Globus pallidus (tissue), 1 donor: ENCODE data around the gene ZNF337.
"Not testable (repeated sequence)": the region's sequence is repeated elsewhere in the genome, so short reads cannot be mapped to it uniquely, and the experiment has no call there.

Experiments used
- DNase-seq: peaks from one replicate; pipeline ENCODE4 v3.0.0-alpha.2; 2015; ENCODE audit warnings: low spot score

Gene ZNF337

DNA sequence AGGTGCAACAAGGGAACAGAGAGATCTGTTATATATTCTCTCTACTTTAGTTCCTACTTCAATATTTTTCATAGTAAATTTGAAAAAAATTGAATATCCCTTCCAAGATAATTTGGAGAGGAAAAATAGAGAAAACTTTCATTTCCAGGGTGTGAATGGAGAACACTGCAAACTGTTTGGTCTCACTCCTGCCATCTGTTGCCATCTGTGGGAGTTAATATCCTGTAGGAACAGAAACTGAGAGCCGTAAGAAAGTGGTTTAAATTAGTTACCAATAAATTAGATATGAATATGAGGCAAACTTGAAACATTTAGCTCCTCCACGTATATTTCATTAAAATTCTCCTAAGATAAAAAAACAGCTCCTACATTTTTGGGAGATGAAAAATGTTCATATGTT, 4.2 kb downstream of the ZNF337 start:
- DNase-seq, result no peak

DNA sequence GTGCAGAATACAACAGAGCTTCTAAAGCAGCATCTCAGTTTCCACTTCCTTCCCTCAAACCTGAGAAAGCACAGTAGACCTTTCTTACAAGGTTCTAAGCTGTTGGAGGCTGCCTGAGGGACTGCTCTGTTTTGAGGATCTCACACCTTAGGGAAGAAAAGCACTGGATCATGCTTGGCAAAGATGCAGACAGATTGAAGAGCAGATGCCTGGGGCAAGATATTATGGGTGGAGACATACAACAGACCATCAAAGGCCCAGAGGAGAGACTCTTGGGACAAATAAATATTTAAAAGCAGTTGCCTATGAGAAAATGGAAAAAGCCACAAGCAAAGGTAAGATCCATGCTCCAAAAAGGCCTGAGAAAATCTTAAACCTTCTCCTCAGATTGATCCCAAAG, 6.2 kb downstream of the ZNF337 start:
- no peak for DNase-seq

GRCh38 chr20:25686081-25687067, 10.3 kb downstream of the ZNF337 start:
- DNase-seq, result no peak

DNA sequence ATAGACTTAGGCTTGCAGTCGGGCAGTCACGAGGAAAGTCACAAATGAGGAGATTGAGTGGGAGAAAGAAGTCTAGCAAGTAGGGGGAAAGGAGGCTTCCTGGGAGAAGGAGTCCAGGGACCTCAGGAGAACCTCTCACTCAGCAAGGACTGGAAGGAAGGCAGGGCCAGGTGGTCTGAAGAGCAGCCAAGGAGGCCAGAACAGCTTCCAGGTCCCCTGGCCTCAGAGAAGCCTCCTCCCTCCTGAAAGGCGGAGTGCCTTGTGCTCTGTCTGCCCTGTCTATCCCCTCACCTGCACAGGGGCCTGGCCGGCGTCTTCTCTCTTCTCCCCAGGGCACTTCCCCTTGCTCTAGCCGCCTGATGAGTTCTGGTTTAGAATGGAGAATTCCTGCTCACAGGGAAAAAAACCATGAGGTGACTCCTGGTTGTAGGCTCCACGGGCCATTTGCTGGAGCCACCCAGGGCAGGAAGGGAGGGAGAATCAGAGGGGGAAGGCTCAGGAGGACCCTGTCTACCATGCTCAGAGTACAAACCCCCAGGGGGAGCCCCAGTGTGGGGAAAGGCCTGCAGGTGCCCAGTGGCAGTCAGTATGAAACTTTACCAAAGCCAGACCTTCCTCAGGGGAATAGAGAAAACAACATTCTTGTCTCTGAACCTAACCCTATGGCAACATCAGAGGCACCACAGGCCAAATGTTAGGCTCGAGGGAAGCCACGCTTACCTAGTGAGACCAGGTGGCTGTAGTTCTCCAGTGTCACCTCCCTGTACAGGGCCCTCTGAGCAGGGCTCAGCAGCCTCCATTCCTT, 11.2 kb downstream of the ZNF337 start:
- no peak for DNase-seq

DNA sequence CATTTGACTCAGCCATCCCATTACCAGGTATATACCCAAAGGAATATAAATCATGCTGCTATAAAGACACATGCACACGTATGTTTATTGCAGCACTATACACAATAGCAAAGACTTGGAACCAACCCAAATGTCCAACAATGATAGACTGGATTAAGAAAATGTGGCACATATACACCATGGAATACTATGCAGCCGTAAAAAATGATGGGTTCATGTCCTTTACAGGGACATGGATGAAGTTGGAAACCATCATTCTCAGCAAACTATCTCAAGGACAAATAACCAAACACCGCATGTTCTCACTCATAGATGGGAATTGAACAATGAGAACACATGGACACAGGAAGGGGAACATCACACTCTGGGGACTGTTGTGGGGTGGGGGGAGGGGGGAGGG, 12.8 kb downstream of the ZNF337 start:
- not testable (repeated sequence) for DNase-seq

DNA sequence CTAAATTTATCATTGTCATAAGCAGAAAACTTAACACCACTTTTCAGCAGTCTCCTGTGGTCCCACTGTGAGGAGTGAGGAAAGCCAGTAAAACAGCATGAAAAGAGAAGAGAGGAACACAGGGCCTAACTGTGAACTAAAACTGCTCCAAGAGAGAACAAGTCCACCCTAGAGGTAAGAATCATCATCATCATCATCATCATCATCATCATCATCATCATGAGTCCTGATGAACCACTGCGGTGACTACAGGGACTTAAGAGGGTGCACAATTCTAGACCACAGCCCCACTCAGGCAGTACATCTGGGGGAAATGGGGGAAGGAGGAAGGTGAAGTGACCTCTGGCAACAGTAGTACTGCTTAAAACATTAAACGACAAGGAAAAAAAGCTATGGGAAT, 13.6 kb downstream of the ZNF337 start:
- DNase-seq, result no peak

DNA sequence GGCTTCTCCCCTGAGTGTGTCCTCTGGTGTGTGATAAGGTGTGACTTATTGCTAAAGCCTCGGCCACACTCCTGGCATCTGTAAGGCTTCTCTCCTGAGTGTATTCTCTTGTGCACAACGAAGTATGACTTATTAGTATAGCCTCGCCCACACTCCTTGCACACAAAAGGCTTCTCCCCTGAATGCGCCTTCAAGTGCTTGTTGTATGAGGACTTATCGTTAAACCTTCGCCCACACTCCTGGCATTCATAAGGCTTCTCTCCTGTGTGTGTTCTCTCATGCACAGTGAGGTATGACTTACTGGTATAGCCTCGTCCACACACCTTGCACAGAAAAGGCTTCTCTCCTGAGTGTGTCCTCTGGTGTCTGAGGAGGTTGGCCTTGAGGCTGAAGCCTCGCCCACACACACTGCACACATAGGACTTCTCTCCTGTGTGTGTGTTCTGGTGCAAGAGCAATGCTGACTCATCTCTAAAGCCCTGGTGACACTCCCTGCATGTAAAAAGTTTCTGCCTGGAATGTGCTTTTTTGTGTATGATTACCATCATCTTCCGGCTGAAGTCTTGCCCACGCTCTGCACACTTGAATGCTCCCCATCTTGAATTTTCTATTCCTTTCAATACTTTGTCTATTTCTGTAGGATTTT, 20.4 kb downstream of the ZNF337 start:
- no peak for DNase-seq

DNA sequence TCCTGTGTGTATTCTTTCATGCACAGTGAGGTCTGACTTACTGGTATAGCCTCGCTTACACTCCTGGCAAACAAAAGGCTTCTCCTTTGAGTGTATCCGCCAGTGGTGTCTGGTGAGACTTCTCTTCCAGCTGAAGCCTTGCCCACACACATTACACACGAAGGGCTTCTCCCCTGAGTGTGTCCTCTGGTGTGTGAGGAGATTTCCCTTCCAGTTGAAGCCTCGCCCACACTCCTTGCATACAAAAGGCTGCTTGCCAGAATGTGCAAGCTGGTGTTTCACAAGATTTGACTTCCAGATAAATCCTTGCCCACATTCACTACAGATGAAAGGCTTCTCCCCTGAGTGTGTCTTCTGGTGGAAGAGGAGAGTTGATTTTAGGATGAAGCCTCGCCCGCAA, 21.5 kb downstream of the ZNF337 start:
- no peak for DNase-seq

- DNase-seq, result no peak
Measured at GRCh38 chr20:25672659-25673235, 23.9 kb downstream of the ZNF337 start.

- DNase-seq, result no peak
Measured at GRCh38 chr20:25669826-25670422, 26.7 kb downstream of the ZNF337 start.

DNA sequence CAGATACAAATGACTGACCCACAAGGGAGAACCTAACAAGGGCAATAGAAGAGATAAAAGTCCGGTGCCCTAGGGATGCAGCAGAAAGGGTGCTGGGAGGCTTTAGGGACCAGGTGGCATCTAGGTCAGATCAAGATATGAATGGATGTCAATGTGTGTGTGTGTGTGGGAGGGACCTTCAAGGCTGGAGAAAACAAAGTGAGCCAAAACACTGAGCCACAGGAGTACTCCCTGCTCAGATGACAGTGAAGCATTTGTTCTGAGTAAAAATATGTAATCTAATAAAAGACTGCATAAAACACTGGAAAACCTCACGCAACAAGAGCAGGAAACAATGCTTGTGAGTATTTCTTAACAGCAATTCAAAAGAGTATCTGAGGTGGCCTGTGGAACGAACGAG, 28.2 kb downstream of the ZNF337 start:
- DNase-seq, result no peak

DNA sequence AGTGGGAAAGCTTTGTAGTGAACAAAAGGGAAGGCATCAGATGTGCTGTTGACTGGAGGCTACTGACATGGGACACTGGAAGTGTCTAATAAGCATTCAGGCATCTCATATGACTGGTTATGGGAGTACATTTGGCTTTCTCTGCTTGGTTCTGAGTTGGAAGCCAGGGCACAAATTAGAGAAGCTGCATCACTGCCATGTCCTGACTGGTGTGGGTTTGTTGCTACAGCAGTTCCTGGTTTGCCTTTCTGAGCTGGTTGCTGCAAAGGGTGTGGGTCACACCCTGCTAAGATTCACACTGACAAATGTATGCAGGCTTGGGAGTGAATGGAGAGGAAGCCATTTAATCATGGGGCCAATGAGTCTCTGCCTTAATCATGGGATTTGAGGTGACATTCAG, 36.7 kb downstream of the ZNF337 start:
- DNase-seq, result no peak

DNA sequence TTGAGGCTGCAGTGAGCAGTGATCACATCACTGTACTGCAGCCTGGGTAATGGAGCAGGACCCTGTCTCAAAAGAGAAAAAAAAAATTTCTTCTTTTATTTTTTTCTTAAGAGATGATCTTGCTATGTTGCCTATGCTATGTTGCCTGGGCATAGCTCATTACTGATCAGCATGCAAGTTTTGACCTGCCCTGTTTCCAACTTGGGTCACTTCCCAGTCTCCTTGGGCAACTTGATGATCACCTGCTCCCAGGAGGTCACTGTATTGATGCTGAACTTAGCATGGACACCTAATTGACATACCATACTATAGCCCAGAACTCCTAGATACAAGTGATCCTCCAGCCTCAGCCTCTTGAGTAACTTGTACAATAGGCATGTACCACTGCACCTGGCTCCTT, 42.2 kb downstream of the ZNF337 start:
- DNase-seq, result no peak

GRCh38 chr20:25652866-25653265, 43.8 kb downstream of the ZNF337 start:
- not testable (repeated sequence) for DNase-seq

GRCh38 chr20:25644814-25645213, 51.8 kb downstream of the ZNF337 start:
- DNase-seq, result no peak

GRCh38 chr20:25643716-25644115, 52.9 kb downstream of the ZNF337 start:
- no peak for DNase-seq

- DNase-seq, result no peak
Measured at GRCh38 chr20:25637247-25637646, 59.4 kb downstream of the ZNF337 start.

DNA sequence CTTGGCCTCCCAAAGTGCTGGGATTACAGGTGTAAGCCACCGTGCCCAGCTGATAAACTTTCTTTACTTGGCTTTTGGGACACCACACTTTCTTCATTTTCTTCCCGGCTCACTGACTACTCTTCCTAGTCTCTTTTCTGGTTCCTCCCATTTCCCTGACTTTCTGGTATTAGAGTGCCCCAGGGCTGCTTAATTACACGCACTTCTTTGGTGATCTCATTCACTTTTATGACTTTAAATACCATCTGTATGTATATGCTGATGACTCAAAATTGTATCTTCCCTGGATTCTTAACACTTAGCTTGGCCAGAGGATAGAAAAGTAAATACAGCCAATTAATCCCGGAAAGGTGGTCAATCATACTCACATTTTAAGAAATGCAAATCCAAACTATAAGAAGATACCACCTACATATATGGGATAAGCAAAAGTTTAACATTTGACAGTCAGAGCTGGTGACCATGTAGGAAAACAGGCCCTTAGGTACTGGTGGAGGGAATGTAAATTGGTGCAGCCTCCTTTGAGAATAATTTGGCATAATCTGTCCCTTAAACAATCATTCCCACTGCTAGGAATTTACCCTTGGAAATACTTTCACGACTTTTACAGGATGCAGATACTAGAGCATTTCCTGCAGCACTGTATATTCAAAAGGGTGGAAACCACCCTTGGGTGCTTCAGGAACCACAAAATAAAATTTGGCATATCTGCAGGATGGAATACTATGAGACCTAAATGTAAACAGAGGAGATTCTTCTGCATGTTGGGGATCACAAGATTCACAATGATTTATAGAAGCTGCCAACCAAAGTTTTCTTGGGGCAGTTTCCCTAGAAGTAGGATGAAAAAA, 63.5 kb downstream of the ZNF337 start:
- DNase-seq, result no peak

DNA sequence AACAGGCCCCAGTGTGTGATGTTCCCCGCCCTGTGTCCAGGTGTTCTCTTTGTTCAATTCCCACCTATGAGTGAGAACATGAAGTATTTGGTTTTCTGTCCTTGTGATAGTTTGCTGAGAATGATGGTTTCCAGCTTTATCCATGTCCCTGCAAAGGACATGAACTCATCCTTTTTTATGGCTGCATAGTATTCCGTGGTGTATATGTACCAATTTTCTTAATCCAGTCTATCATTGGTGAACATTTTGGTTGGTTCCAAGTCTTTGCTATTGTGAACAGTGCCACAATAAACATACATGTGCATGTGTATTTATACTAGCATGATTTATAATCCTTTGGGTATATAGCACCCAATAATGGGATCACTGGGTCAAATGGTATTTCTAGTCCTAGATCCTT, 66.0 kb downstream of the ZNF337 start:
- not testable (repeated sequence) for DNase-seq

DNA sequence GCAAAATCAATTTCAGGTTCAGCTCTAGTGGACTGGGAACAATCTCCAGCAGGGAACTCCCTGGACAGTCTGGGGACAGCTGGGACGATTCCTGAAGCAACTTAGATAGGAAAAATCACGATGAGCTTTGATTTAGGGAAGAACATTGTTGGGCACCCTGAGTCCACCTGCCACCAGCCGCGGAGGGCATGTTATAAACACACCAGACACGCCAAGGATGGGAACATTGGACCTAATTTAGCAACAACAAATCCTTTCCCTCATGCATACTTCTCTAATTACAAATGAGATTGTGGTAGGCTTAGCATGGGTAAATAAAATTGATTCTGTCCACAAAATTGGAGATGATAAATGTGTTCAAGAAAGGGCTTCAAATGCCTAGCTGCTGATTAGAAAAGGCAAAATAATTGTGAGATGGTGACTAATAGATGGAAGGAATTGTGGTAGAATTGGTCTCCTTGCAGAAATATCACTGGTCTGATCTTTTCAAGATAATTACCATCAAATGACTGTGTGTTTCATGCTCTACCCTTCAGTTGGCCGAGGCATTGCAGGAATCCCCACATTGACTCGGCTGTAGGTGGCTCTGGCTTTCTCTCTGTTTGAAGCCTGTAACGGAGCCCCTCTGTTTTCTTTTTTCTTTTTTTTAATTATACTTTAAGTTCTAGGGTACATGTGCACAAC, 66.7 kb downstream of the ZNF337 start:
- DNase-seq, result no peak
